T follicular helper cell (primary cell): ENCODE measurements around the gene HAPSTR1.

Experiments
- DNase-seq: peaks from one replicate; pipeline ENCODE4 v3.0.0-alpha.2; 2020; ENCODE audit warnings: low read depth

HAPSTR1 gene

DNA sequence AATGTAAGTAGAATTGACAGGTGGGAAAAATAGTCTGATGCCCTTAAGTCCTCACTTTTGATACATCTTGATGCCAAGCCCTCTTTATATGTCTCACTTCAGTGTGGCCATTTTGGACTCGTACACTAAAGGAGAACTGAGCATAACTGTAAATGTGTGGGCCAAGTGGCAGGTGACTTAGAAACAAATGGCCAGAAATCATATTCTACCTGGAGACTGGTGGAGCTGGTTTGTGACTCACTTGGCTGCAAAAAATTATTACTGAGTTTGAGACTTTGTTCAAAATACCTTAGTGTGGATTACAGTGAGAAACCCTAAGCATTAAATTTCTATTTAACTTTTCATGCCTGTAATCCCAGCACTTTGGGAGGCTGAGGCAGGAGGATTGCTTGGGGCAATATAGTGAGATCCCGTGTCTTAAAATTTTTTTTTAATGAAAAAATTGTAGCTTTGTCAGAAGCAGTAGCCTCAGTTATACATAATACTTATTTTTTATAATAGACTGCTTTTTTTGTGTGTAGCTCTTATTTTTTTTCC lies 5.0 kb downstream of the HAPSTR1 start:
- DNase-seq: no peak

DNA sequence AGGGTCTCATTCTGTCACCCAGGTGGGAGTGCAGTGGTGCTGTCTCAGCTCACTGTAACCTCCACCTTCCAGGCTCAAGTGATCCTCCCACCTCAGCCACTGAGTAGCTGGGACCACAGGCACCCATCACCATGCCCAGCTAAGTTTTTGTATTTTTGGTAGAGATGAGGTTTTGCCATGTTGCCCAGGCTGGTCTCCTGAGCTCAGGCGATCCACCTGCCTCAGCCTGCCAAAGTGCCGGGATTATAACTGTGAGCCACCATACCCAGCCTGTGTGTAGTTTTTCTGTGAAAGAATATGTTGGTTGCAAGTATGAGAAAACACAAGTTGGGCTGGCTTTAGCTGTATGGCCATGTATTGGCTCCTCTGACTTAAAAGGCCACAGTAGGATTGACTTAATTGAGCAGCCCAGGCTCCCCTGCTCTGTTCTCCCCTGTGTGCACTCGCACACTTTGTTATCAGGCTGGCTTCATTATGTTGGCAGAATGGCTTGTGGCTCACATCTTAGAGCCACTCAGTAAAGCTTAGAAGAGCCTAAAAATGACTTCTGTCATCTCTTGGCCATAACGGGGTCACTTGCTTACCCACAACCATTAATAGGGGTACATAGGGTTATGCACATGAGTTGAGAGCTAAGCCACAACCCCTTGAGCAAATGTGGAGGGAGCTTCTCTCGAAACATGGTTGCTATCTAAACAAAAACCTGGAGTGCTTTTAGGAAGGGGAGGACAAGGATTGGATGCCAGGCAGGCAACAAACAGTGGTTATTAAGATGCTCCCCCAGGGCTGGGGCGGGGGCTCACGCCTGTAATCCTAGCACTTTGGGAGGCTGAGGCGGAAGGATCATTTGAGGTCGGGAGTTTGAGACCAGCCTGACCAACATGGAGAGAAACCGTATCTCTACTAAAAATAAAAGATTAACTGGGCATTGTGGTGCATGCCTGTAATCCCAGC lies 6.1 kb downstream of the HAPSTR1 start:
- no peak for DNase-seq

DNA sequence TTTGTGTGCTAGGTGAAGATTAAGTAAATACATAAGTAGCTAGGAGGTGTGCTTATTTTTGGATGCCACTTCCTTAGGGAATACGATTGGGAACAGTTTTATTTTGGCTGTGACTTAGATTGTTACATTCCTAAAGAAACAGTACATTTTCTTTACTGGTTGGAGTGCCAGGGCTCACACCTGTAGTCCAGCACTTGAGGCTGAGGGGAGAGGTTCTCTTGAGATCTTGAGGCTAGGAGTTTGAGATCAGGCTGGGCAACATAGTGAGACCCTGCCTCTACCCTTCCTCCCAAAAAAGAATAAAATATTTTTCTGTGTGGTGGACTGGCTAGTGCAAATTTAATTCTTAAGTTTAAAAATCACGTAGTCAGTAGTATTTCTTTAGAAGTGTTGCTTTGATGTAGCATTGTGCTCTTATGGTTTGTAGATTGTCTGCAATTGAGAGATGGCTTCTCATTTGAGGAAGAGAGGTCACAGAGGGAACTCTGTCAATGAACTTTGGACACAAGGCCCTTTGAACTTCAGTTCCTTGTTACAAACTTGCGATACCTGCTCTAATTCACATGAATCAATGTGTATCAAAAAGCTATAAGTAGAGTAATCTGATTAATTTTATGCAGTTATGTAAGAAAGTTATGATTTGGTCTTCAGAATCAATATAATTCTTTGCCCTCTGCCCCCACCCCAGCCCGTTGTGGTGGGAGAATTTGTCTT lies 7.1 kb downstream of the HAPSTR1 start:
- no peak for DNase-seq

GRCh38 chr16:9099131-9099625 lies 7.7 kb downstream of the HAPSTR1 start:
- DNase-seq: no peak

DNA sequence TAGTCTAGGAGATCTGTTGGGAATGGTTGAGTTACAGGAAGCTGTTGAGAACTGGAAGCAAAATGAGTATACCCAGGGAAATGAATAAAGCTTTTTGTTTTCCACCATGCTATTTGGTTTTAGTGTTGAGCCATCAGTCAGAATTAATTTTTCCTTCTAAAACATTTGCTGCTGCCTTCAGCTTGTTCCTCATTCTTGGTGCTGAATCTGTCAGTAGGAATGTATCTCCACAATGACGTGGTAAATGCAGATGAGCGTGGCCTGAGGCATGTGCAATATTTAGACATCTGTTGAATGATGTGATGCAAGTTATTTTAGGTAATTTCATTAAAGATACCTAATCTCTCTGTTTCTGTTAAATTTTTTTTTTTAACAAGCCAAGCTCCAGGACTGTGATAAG lies 10.9 kb downstream of the HAPSTR1 start:
- DNase-seq: no peak

- DNase-seq: no peak
These were observed 11.5 kb downstream of the HAPSTR1 start for GRCh38 chr16:9102943-9103342.

- DNase-seq: no peak
These were observed 12.1 kb downstream of the HAPSTR1 start for GRCh38 chr16:9103546-9103945.

- DNase-seq: no peak
These were observed 13.7 kb downstream of the HAPSTR1 start for GRCh38 chr16:9105189-9105588.

DNA sequence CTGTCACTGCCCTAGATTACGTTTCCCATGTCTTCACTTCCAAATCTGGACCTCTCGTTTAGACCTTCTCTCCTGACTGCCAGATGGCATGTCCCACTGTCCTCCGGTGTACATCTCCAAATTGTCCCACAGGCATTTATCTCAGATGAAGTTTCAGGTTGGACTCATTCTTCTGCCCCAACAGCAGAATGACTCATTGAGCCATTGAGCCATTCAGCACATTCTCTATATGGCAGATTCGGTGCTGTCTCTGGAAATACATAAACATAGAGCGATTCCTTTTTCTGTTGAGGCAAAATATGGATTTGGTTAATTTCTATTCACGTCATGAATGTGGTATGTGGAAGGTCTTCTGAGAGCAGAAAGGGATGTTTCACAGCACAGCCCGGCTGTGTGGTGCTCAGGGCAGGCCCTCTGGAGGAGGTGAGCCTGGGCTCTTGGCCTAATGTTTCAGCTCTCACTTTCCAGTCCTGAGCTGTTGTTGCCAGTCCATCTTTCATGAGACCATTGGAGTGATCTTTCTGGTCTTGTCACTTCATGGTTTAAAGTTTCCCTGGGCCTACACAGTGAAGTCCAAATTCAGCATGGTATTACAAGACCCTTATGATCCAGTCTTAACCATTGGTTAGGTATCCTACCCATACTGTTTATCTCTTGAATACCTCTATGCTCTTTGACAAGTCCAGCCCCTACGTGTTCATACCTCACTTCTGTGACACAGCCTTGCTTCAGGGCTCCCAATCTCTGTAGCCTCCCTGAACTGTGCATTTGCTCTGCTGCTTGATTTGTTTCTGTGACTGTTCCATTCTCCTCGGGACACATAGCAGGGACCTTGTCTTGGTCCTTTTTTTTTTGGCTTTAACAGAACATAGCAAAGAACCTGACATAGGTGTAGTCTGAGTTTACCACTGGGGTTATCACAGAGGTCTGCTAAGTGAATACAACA lies 15.9 kb downstream of the HAPSTR1 start:
- no peak for DNase-seq

DNA sequence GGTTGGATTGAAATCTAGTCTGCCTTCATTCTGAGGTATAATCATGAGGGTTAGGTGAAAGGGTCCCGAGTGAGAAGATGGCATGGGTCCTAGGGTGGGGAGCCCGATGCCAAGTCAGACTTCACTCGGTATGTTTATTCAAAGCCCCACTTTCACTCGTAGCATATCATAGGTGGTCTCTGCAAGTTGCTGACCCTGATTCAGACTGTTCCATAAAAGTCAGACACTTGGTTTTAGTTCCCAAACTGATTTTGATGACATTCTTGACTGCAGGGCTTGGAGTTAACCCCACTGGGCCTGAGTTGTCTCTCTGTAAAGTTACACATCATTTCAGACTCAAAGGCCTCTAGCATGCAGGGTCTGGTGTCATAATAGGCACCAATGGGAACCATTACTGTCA lies 17.8 kb downstream of the HAPSTR1 start:
- no peak for DNase-seq

GRCh38 chr16:9112166-9112843 lies 20.9 kb downstream of the HAPSTR1 start:
- DNase-seq: no peak

DNA sequence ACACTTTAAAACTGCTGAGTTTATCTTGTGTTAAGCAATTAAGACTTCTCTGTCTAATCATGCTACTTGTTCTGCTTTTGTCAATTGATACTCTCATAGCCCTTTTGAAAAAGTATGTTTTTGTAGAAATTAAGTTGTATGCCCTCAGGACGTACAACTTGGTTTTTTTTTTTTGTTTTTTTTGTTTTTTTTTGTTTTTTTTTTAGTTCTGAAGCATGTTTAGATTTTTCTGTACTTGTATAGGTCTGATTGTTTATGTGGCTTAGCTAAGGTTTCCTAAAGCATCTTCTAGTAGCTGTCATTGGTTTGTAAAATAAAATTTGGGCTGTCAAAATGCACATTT lies 21.4 kb downstream of the HAPSTR1 start:
- no peak for DNase-seq

DNA sequence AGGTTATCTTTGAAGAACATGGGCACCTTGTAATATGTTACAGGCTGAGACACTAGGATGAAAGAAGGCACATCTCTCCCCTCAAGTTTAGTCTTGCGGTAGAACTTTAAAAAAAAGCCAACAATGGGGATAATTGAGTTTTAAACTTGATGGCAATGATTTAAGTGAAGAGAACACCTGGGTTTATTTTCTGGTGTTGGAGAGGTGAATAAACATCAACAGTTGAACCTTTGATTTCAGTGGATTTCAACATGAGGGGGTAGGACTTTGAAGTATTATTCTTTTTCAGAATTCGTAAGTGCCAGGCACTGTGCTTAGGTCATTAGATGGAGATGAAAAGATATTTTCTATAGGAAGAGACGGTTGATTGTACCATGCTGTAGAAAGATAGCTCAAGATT lies 22.3 kb downstream of the HAPSTR1 start:
- DNase-seq: no peak

DNA sequence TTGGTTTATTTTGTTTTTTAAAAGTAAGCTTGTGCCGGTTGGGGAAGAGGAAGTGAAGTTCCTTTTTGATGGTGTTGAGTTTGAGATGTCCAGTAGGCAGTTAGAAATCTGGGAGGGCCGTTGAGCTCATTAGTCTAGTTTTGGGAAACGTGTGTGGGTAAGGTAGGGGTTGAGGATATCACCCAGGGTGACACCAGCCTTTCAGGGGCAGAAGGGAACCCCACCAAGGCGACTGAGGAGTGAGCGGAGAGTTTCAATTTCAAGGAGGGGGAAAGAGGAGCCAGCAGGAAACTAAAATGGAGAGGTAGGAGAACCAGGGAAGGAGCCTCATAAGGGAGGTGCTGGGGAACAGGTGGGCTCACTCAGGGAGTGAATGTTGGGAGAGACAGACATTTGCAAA lies 22.7 kb downstream of the HAPSTR1 start:
- DNase-seq: no peak

GRCh38 chr16:9114842-9115241 lies 23.4 kb downstream of the HAPSTR1 start:
- no peak for DNase-seq

DNA sequence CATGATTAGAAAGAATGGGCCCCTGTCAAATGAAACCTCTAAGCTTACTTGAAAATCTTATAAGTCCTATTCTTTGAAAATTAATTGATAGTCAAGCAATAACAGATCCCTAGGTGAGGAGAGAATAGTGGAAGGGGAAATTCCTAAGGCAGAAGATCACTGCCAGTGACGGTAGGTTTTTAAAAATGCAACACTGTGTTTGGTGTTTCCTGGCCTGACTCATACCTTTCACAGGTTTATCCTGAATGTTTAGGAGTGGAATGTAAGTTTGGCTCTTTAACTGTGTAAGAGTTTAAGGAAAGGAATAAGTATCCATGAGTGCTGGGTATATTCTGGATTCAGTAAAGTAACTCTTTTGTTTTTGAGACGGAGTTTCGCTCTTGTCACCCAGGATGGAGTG lies 23.8 kb downstream of the HAPSTR1 start:
- no peak for DNase-seq

- DNase-seq: no peak
These were observed 24.7 kb downstream of the HAPSTR1 start for GRCh38 chr16:9116141-9116540.

- no peak for DNase-seq
These were observed 26.7 kb downstream of the HAPSTR1 start for GRCh38 chr16:9118170-9118569.

- no peak for DNase-seq
These were observed 28.4 kb downstream of the HAPSTR1 start for GRCh38 chr16:9119795-9120194.

GRCh38 chr16:9122342-9122741 lies 30.9 kb downstream of the HAPSTR1 start:
- no peak for DNase-seq

GRCh38 chr16:9122969-9123368 lies 31.5 kb downstream of the HAPSTR1 start:
- no peak for DNase-seq
